OCI-LY7 (cell line): ENCODE measurements around the gene HAND2.

Experiments used
- EZH2phosphoT487 ChIP-seq: fragments of 200-600 bp; sonication (generic); IDR thresholded peaks from 2 replicates; pipeline ENCODE4 v1.6.1; 2018; ENCODE audit warnings: low read depth, borderline replicate concordance, mild to moderate bottlenecking, mixed run types, antibody characterized with exemption, low read length, moderate library complexity, mixed read lengths
- TF ChIP-seq, protein P1 (sequence below): fragments of 200-600 bp; sonication (generic); conservative IDR thresholded peaks from 2 replicates; pipeline ENCODE4 v1.5.1; 2014; ENCODE audit warnings: mild to moderate bottlenecking, antibody characterized with exemption, low read length, moderate library complexity, mixed read lengths

DNA sequence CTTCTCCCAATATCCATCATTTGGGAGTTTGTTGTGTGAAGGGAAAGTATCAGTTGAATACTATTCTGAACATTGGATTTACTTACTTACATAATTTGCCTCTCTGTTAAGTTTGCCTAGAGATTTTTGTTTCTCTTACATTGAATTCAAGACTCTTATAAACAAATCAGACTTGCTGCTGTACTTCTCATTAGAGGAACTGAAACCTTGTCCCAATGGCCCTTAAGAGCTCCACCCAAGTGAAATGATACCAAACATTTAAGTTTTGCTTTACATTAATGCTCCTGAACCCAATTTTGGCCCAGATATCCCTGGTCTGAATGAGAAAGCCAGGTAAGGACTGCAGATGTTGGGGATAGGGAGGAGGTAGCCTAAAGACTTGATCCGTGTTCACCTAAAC is 32.0 kb downstream of the HAND2 start:
- TF ChIP-seq, protein P1, sequence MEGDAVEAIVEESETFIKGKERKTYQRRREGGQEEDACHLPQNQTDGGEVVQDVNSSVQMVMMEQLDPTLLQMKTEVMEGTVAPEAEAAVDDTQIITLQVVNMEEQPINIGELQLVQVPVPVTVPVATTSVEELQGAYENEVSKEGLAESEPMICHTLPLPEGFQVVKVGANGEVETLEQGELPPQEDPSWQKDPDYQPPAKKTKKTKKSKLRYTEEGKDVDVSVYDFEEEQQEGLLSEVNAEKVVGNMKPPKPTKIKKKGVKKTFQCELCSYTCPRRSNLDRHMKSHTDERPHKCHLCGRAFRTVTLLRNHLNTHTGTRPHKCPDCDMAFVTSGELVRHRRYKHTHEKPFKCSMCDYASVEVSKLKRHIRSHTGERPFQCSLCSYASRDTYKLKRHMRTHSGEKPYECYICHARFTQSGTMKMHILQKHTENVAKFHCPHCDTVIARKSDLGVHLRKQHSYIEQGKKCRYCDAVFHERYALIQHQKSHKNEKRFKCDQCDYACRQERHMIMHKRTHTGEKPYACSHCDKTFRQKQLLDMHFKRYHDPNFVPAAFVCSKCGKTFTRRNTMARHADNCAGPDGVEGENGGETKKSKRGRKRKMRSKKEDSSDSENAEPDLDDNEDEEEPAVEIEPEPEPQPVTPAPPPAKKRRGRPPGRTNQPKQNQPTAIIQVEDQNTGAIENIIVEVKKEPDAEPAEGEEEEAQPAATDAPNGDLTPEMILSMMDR: no peak
- TF ChIP-seq EZH2phosphoT487: no peak
